GM18517 (cell line): Measurements from ENCODE around the gene ELF4.

Experiments used
- ATAC-seq: cut with Tn5 transposase; IDR thresholded peaks from one replicate; pipeline ENCODE4 v1.9.1; 2021; ENCODE audit warnings: mild to moderate bottlenecking, moderate library complexity; ENCODE audit not compliant: unreplicated experiment

ELF4 gene

GRCh38 chrX:130110379-130111219 is at the start of gene ELF4:
ELF4 (minus strand) TSS chrX:130110497; CDS start chrX:130081330, 29,167 bp downstream.
- ATAC-seq = no peak

- no peak for ATAC-seq
Measured at GRCh38 chrX:130159776-130160175, 49.5 kb upstream of the ELF4 start.

GRCh38 chrX:130158311-130158710 is 48.0 kb upstream of the ELF4 start:
- ATAC-seq = no peak

GRCh38 chrX:130155564-130155963 is 45.3 kb upstream of the ELF4 start:
- ATAC-seq = no peak

GRCh38 chrX:130147631-130148030 is 37.3 kb upstream of the ELF4 start:
- ATAC-seq = no peak

GRCh38 chrX:130145123-130145522 is 34.8 kb upstream of the ELF4 start:
- ATAC-seq = no peak

- ATAC-seq = no peak
Measured at GRCh38 chrX:130144509-130144908, 34.2 kb upstream of the ELF4 start.

- ATAC-seq = no peak
Measured at GRCh38 chrX:130139474-130140201, 29.3 kb upstream of the ELF4 start.

GRCh38 chrX:130136961-130137360 is 26.7 kb upstream of the ELF4 start:
- ATAC-seq = no peak

GRCh38 chrX:130136496-130136895 is 26.2 kb upstream of the ELF4 start:
- ATAC-seq = no peak

- no peak for ATAC-seq
Measured at GRCh38 chrX:130130990-130131389, 20.7 kb upstream of the ELF4 start.

GRCh38 chrX:130125091-130125874 is 15.0 kb upstream of the ELF4 start:
- no peak for ATAC-seq

GRCh38 chrX:130124577-130124976 is 14.3 kb upstream of the ELF4 start:
- ATAC-seq = no peak

- no peak for ATAC-seq
Measured at GRCh38 chrX:130121505-130121800, 11.2 kb upstream of the ELF4 start.

- ATAC-seq = peak; percentile 78
Measured at GRCh38 chrX:130120746-130121504, 10.6 kb upstream of the ELF4 start.

- ATAC-seq = peak; percentile 26
Measured at GRCh38 chrX:130120321-130120731, 10.0 kb upstream of the ELF4 start.

GRCh38 chrX:130119312-130119898 is 9.1 kb upstream of the ELF4 start:
- no peak for ATAC-seq

- no peak for ATAC-seq
Measured at GRCh38 chrX:130118441-130119311, 8.4 kb upstream of the ELF4 start.

GRCh38 chrX:130117166-130117565 is 6.9 kb upstream of the ELF4 start:
- no peak for ATAC-seq
